NCI-H774 (cell line): ENCODE data around the gene MAPK8.
A peak's percentile ranks its signal among the peaks of the same experiment; 100 is the strongest.
"Not testable (repeated sequence)": the region's sequence is repeated elsewhere in the genome, so short reads cannot be mapped to it uniquely, and the experiment has no call there.

Experiments used
- DNase-seq: peaks from one replicate; lab custom pipeline; 2025; lab: John Stamatoyannopoulos, UW

MAPK8 gene

GRCh38 chr10:48306265-48306869 lies at the start of gene MAPK8:
MAPK8 (plus strand) TSS chr10:48306677; CDS start chr10:48401661, 94,984 bp downstream.
- DNase-seq, result peak; percentile 93

GRCh38 chr10:48257407-48257961 lies 49.0 kb upstream of the MAPK8 start:
- DNase-seq, result no peak

- no peak for DNase-seq
Observed at GRCh38 chr10:48258105-48258504, 48.4 kb upstream of the MAPK8 start.

- DNase-seq, result no peak
Observed at GRCh38 chr10:48266528-48266927, 39.9 kb upstream of the MAPK8 start.

GRCh38 chr10:48271047-48271730 lies 35.3 kb upstream of the MAPK8 start:
- no peak for DNase-seq

GRCh38 chr10:48272682-48273081 lies 33.8 kb upstream of the MAPK8 start:
- no peak for DNase-seq

- DNase-seq, result no peak
Observed at GRCh38 chr10:48273741-48274140, 32.7 kb upstream of the MAPK8 start.

GRCh38 chr10:48274636-48275035 lies 31.8 kb upstream of the MAPK8 start, which contains the start of gene FRMPD2:
FRMPD2 (minus strand) TSS chr10:48274696; CDS start chr10:48274567, 129 bp downstream.
- no peak for DNase-seq

GRCh38 chr10:48277093-48277492 lies 29.4 kb upstream of the MAPK8 start:
- DNase-seq, result no peak

GRCh38 chr10:48279081-48279751 lies 27.3 kb upstream of the MAPK8 start:
- no peak for DNase-seq

GRCh38 chr10:48281697-48282096 lies 24.8 kb upstream of the MAPK8 start:
- DNase-seq, result not testable (repeated sequence)

- DNase-seq, result no peak
Observed at GRCh38 chr10:48282829-48283228, 23.6 kb upstream of the MAPK8 start.

GRCh38 chr10:48284002-48284546 lies 22.4 kb upstream of the MAPK8 start:
- DNase-seq, result no peak

- DNase-seq, result no peak
Observed at GRCh38 chr10:48284811-48285210, 21.7 kb upstream of the MAPK8 start.

- DNase-seq, result no peak
Observed at GRCh38 chr10:48285710-48286109, 20.8 kb upstream of the MAPK8 start.

GRCh38 chr10:48286356-48286755 lies 20.1 kb upstream of the MAPK8 start:
- no peak for DNase-seq

- no peak for DNase-seq
Observed at GRCh38 chr10:48287417-48288391, 18.8 kb upstream of the MAPK8 start.

GRCh38 chr10:48288661-48289060 lies 17.8 kb upstream of the MAPK8 start:
- no peak for DNase-seq

GRCh38 chr10:48289501-48290238 lies 16.8 kb upstream of the MAPK8 start:
- DNase-seq, result peak; percentile 53

- no peak for DNase-seq
Observed at GRCh38 chr10:48290286-48290685, 16.2 kb upstream of the MAPK8 start.

- DNase-seq, result no peak
Observed at GRCh38 chr10:48291190-48291589, 15.3 kb upstream of the MAPK8 start.
